DMS79 treated with DMSO at 0.1 percent for 48 hours (cell line): ENCODE data around the gene GLIPR2.
"Not testable (repeated sequence)": the region's sequence is repeated elsewhere in the genome, so short reads cannot be mapped to it uniquely, and the experiment has no call there.

ENCODE experiments used
- DNase-seq: peaks from one replicate; lab custom pipeline; 2025; lab: John Stamatoyannopoulos, UW

Gene GLIPR2

DNA sequence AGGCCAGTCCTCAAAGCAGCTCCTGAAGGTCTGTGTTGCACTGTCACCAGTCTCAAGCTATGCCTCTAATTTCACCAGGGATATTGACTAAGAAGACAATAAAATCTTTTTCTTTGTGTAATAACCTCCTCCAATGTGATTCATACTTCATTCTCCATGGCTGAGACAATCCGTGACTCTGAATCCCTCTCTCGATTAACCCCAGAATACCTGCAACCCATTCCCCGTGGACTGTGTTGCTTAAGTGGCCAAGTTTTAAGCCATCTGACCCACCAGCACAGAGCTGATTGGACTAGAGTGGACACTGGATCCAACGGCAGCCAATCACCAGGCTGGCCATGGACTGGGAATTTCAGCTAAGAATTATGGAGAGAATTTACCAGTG, 27.2 kb downstream of the GLIPR2 start:
- no peak for DNase-seq

- DNase-seq = no peak
Observed at GRCh38 chr9:36164372-36164771, 27.8 kb downstream of the GLIPR2 start.

DNA sequence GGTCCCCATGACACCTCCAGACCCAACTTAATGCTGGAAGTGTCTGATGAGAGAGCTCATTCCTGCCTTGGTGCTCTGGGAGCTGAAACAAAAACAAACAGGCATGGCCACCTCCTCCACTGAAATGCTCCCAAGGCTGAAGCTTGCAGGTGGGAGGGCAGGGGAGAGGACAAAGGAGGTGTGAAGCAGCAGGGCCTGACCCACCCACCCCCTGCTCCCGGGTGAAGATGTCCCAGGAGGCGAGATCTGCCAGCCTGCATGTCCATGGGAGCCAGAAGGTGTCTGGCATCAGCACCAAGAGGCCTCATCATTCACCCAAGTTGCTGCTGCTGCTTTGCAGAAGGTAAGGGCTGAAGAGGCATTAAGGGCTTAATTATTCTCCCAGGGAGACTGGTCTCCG, 28.5 kb downstream of the GLIPR2 start:
- no peak for DNase-seq

- no peak for DNase-seq
Observed at GRCh38 chr9:36165826-36166167, 29.3 kb downstream of the GLIPR2 start.

- peak; percentile 36 for DNase-seq
Observed at GRCh38 chr9:36166168-36166927, 29.8 kb downstream of the GLIPR2 start.

DNA sequence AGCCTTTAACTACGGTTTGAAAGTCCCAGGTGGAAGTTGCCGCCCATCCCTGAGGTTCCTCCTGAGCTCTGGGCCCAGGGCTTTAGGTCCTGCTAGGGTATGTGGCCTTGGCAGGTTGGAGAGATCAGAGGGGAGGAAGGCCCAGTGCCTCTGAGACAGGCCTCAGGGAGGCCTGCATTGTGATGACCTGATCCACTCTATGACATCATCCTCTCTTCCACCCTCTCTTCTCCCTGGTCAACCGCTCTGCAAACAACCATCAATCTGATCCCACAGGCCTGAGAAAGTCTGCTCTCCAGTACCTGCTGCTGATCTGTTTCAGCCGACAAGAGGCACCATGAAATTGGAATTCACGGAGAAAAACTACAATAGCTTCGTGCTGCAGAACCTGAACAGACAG, 32.6 kb downstream of the GLIPR2 start, which contains the start of gene CCIN:
TSS of gene CCIN (plus strand) at position 223 of the 400 bp plus-strand sequence. CDS start at position 338, 115 bp downstream.
- DNase-seq = no peak

DNA sequence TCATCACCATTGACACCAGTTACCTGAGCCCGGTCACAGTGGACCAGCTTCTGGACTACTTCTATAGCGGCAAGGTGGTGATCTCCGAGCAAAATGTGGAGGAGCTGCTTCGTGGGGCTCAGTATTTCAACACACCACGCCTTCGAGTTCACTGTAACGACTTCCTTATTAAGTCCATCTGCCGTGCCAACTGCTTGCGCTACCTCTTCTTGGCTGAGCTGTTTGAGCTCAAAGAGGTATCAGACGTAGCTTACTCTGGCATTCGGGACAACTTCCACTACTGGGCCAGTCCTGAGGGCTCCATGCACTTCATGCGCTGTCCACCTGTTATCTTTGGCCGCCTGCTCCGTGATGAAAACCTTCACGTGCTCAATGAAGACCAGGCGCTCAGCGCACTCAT, 33.2 kb downstream of the GLIPR2 start:
- no peak for DNase-seq

- DNase-seq = no peak
Observed at GRCh38 chr9:36170531-36170930, 34.0 kb downstream of the GLIPR2 start.

DNA sequence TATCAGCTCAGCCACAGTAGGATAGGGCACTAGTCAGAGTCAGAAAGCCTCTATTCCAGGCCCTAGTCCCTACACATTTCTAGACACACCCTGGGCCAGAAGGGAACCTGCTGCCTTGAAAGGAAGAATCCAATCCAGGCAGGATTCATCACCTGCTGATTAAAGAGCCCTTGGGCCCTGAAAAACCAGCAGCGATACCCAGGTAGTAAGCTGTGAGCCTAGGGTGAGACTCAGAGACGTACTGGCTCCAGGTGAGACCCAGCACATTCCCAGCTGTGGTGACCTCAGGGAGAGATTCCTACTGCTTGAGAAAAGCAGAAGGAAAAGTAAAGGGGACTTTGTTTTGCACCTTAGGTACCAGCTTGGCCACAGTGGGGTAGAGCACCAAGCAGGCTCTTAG, 37.3 kb downstream of the GLIPR2 start:
- DNase-seq = no peak

DNA sequence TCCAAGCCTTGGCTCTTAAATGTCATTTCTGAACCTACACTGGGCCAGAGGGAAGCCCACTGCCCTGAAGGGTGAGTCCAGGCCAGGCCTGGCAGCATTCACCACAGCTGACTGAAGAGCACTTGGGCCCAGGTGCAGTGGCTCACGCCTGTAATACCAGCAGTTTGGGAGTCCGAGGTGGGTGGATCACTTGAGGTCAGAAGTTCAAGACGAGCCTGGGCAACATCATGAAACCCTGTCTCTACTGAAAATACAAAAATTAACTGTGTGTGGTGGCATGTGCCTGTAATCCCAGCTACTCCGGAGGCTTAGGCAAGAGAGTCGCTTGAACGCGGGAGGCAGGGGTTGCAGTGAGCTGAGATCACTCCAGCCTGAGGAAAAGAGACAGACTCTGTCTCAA, 37.7 kb downstream of the GLIPR2 start:
- no peak for DNase-seq

- no peak for DNase-seq
Observed at GRCh38 chr9:36174731-36175130, 38.2 kb downstream of the GLIPR2 start.

GRCh38 chr9:36175209-36175608, 38.7 kb downstream of the GLIPR2 start:
- not testable (repeated sequence) for DNase-seq

- DNase-seq = not testable (repeated sequence)
Observed at GRCh38 chr9:36176496-36176895, 40.0 kb downstream of the GLIPR2 start.

- no peak for DNase-seq
Observed at GRCh38 chr9:36177571-36177970, 41.0 kb downstream of the GLIPR2 start.

GRCh38 chr9:36180243-36180642, 43.7 kb downstream of the GLIPR2 start:
- not testable (repeated sequence) for DNase-seq

- DNase-seq = no peak
Observed at GRCh38 chr9:36187414-36187813, 50.9 kb downstream of the GLIPR2 start.

- no peak for DNase-seq
Observed at GRCh38 chr9:36188212-36188611, 51.7 kb downstream of the GLIPR2 start.

- peak; percentile 47 for DNase-seq
Observed at GRCh38 chr9:36189976-36190375, 53.4 kb downstream of the GLIPR2 start.

GRCh38 chr9:36190388-36191289, 54.1 kb downstream of the GLIPR2 start, which contains the start of gene CLTA:
TSS of gene CLTA (plus strand) at chr9:36190921. CDS start at chr9:36191057, 136 bp downstream.
- DNase-seq = peak; percentile 99

DNA sequence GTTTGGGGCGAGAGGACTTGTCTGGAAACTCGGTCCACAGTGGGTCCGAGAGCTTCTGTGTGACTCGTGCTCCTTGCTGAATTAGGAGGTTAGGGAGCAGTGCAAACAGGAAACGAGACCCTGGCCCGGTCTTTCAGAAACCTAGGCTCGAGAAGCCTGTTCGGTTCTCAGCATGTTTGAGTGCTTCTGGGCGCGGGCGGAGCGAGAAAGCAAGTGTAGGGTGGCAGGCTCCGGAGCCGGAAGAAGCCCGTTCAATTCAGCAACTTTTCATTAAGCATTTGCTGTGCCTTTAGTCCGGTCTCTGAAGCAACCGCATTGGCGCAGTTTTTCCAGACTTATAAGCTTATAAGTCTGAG, 54.7 kb downstream of the GLIPR2 start:
- peak; percentile 35 for DNase-seq

DNA sequence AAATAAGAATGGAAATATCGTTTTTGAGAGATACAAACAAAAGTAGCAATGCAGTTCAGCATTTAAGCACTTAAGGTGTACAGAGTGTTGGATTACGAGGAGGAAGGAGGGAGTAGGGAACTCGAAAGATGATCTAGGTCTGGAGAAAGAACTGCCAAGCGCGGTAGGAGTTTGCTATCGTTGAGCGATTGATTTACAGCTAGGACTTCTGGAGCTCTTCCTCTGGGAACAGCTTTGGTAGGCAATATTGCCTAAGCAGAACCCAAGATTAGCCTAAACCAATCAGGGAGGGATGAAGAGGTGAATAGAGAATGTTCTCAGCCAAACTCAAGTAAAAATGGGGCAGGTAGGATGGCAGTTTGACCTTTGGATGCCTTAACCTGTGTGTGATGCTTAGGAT, 55.2 kb downstream of the GLIPR2 start:
- peak; percentile 35 for DNase-seq

DNA sequence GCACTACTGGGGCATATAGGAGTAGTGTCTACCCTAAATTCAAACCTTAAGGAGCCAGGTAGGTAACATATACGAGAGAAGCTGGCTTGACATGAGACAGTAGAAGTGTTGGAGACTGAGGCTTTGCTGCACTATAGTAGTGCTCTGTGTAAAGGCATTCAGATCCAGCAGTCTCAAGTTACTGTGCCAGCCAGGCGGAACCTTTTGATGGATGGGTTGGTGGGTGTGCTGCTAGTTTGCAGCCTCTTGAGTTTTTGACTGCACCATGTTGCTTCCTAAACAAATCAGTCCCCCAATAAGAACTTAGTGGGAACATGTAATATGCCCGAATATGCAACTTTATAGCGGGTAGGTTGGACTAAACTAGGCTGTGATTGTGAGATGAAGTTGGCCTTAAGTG, 55.7 kb downstream of the GLIPR2 start:
- no peak for DNase-seq

DNA sequence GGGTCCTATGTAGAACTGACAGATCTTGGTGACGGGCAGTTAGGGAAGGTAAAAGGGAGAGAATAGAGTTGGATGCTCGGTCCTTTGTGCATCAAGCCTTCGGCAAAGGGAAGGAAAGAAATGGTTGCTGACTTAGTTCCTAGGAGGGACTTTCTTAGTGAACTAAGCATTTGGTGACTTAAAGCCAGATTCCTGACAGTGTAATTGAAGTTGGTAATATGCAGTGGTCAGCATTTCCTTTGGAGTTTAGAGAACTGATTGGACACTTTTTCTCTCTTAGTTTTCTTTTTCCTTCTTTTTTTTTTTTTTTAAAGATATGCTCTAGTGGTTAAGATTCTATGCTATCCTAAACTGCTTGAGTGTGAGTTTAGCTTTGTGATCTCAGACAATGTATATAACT, 56.5 kb downstream of the GLIPR2 start:
- DNase-seq = peak; percentile 35
